SHP77 treated with DMSO at 0.1 percent for 48 hours (cell line): ENCODE data around the gene CNTNAP2.

ENCODE experiments used
- DNase-seq: peaks from one replicate; lab custom pipeline; 2025; lab: John Stamatoyannopoulos, UW

The CNTNAP2 gene

DNA sequence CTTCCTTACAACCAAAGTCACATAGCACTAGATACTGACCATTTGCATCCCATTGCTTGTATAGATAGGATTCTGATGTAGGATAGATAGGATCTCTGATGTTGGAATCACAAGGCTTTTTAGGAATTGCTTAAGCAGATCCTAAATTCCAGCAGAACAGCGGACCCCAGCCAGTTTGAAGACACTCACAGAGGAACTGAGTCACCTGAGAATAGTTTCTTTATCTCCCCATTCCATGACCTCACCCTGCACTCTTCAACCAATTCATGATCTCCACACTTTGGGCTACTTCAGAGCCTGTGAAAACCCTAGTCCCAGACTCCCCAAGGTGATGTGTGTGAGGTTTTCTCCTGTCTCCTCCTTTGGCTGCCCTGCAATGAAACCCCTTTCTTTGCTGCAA is 179.4 kb downstream of the CNTNAP2 start:
- DNase-seq, result no peak

DNA sequence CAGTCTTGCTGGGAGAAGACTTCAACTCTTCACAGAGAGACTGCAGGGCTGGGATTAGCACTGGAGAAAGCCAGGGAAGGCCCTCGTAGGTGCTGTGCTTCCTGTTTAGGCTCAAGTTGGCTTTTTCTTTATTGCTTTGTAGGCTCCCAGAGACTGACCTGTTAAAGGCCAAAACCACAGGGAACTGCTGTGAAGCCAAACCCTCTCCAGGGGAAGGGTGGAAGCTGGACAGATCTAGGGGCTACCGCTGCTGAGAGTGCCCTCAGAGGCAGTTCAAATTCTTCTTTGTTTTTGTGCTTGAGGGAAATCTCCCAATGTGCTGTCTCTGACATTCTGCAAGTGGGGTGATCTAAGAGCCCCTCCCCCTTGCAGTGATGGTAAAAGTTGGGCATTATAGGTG is 198.4 kb downstream of the CNTNAP2 start:
- DNase-seq, result no peak

DNA sequence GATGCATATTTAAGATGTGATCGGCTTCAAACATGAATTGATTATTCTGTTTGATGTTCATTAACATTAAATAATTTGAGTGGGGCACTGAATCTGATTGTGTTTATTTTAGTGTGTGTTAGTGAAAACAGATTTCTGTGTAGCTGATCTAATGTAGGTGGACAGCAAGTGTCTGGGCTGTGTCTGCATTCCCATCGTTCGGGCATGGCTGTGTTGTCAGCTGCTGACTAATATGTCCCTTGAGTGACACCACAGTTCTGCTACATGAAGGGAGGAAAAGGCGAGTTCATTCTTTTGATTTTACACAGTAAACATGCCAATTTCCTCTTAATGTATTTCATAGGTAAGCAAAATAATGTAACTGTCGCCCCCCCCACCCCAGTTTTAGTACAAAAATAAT is 203.0 kb downstream of the CNTNAP2 start:
- peak; percentile 4 for DNase-seq

DNA sequence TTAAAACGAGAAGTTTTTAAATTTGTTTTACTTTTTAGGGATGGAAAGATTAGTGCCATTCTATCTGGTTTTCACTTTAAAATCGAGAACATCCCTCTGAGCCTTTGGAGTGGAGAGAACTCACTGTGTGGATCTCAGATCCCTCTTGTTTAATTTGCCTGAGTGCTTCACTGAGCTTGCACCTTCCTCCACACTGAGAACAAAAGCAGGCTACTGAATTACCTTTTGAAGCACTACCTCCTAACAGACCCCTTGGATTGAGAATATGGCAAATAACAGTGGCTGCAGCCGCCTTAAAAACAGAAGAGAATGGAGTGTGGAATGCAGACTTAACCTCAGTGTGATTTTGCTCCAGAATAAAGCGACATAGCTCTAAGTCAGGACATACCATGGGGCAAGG is 204.7 kb downstream of the CNTNAP2 start:
- peak; percentile 17 for DNase-seq

DNA sequence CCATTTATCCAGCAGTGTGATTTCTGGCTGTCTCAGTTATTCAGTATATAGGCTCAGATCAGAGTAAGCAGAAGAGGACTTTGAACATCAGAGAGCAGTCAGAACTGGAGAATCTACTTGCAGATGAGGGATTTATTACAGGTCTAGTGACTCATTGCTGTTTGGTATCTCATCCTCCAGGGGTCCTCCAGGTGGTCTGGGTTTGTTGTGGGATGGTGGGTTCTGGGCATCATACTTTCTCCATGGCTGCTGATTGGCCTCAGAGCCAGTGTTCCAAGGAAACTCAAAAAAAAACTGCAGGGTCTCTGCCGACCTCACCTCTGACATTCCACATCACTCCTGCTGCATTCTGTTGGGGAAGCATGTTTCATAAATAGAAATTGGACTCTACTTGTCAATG is 214.8 kb downstream of the CNTNAP2 start:
- DNase-seq, result no peak

DNA sequence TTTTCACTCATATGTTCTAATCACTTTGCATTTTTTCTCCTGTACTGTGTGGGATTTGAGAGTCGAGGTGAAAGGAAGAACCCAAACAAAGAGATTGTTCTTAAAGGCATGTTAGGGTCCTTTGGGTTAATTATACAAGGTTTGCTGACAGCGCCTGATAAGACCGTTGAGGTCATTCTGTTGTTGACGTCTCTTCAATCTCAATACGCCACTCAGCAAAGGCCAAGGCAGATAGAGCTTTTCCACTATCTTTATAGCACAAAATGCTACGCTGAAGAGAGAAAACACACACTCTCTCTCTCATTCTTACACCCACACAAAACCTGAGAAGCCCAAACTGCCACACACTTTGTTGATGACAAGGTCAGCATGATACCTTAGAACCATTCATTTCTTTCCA is 228.7 kb downstream of the CNTNAP2 start:
- no peak for DNase-seq

DNA sequence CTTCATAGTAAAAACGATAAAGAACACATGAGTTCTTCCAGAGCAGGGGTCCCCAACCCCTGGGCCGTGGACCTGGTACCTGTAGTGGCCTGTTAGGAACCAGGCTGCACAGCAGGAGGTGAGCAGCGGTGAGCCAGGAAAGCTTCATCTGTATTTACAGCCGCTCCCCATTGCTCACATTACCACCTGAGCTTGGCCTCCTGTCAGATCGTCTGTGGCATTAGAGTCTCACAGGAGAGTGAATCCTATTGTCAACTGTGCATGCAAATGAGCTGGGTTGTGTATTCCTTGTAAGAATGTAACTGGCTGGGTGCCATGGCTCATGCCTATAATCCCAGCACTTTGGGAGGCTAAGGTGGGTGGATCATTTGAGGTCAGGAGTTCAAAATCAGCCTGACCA is 229.5 kb downstream of the CNTNAP2 start:
- DNase-seq, result no peak

DNA sequence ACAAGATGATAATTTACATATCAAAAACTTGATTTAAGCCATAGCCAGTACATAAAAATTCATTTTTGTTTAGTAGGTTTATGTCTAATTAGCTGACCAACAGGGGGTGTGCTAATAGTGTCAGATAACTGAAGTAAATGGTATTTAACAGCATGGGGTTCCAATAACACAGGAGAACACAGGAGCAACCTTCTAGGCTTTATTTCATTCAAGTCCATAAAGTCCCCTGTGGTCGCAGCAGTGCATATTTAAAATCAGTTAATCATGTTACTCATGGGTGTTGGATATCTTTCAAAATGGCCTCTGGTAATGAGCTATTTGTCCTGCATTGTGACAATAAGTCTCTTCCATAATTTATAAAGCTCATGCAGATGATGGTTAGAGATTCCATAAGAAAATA is 238.6 kb downstream of the CNTNAP2 start:
- DNase-seq, result no peak

DNA sequence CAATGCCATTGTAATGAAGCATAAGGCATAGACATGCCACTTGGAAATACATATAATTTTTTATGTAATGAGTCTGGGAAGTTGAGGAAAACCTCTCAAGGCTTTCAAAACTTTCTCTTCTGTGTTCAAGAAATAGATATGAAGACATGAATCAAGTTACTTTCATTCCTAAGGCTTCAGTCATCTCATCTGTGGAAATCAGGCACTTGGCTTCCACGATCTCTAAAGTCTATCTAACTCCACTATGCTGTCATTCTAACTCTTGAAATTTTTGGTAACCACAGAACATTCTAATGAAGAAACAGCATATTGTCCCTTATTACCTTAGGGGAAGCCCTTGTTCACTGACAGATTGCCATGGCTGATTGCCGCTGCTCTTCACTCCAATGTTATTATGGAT is 242.6 kb downstream of the CNTNAP2 start:
- DNase-seq, result no peak

DNA sequence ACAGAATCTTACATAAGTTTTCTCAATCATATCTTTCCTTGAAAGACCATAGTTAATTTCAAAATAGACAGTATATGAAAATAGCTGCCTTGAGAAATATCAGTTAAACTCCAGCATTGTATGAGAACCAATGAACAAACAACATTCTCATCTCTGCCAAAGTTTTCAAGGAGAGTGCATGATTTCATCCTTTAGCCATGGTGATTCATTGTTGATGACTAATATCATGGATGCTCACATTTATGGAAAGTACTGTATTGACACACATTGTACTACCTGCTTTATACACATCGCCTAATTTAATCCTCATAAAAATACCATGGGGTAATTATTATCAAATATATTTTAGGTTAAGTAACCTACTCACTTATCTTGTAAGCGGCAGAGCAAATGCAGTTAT is 250.3 kb downstream of the CNTNAP2 start:
- no peak for DNase-seq

DNA sequence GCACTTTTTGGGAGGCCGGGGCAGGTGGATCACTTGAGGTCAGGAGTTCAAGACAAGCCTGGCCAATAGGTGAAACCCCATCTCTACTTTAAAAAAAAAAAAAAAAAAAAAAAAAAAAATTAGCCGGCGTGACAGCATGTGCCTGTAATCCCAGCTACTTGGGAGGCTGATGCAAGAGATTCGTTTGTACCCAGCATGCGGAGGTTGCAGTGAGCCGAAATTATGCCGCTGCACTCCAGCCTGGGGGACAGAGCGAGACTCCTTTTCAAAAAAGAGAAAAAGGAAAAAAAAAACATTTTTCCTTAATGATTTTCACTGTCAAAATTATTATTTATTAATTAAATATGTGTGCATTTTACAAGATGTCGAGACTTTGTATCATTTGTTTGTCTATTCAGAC is 253.6 kb downstream of the CNTNAP2 start:
- no peak for DNase-seq

DNA sequence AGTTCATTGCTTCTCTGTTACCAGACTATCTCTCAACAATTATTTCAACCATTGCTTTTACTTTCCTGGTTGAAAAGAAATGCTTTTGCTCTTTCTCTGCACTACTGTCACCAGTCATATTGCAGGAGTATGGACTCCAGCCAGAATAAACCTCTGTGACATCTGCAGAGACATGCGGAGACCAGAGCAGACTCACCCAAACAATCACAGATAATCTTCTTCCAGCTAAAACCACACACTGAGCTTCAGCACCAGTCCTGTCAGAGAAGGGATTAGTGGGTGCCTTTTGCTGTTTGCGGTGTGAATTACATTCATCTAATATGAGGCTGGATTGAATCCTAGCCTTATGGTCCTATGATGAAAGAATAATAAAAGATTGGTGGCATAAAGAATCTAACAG is 258.6 kb downstream of the CNTNAP2 start:
- peak; percentile 70 for DNase-seq

DNA sequence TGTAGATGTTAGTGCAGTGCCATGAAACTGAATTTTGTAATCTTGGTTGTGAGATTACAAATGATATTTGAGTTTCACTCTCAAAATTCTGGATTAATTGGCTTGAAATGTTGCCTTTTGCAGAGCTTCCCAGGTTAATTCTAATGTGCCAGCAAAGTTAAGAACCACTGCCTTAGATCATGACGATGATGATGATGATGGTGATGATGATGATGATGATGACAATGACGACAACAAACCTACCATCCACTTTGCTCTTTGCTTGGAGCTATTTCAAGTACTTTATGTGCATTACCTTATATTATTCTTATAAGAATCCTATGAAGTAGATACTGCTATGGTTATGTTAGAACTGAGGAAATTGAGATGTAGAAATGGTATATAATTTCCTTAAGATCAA is 261.6 kb downstream of the CNTNAP2 start:
- DNase-seq, result no peak

DNA sequence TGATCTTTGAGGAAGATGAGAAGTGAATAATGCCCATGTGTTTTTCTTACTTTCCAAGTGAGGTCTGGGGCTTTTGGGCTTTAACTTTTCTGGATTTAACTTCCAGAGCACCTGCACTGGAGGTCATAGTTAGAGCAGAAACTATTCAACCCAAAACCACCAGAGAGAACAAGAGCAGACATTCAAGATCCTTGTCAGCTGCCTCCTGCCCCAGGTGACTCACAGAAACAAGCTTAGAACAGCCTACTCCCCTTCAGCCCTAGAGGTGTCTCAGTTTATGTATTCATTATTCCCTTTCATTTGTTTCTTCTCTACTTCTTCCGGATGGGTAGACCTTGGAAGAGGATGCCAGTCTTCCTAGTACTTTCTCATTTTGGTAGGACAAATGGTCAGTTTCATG is 270.5 kb downstream of the CNTNAP2 start:
- no peak for DNase-seq

DNA sequence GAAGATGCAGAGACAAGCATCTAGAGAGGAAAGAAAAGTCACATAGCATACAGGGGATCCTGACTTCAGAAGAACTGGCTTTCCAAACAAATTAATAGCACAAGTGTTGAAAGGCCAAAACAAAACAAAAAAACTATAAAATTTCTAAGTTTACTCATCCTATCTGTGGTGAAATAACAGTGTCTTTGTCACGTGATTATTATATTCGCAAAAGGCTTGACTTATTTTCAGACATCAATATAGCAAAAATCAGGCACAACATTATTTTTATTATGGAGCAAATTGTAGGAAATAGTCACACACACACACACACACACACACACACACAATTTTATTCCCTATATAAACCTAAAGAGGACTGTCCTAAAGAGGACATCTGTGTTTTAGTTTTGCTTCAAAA is 272.3 kb downstream of the CNTNAP2 start:
- no peak for DNase-seq

DNA sequence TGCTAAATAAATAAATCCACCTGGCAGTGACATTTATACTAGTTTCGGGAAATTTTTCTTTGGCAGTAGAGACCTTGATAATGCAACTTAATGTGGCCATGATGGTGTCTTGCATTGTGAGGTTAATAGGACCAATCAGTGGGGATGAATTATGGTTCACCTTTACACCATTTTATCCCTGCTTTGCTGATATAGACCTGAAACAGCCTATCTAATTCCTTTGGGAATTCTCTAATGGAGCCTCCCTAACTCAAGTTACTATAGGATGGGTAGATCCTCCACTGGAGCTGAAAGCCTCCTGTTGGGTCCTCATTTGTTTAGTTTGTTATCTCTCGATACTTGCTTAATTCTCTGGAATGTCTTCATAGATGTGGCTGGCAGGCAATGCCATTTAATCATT is 276.7 kb downstream of the CNTNAP2 start:
- DNase-seq, result no peak

DNA sequence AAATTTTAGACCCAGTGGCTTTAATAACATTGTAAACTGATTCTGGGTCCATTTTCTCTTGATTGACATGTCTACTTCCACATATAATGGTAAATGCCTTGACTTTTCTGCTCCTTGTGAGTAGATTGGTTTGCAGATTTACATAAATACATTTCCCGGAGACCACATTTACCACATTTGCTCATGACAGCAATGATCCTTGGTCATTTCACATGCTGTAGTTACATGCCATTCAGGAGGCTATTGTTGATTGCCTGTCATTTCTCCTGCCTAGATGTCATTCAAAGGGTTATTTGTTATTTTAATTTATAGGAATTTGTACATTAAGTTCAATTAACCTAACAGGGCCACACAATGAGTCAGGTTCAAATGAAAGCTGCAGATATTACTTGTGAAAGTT is 280.5 kb downstream of the CNTNAP2 start:
- no peak for DNase-seq

DNA sequence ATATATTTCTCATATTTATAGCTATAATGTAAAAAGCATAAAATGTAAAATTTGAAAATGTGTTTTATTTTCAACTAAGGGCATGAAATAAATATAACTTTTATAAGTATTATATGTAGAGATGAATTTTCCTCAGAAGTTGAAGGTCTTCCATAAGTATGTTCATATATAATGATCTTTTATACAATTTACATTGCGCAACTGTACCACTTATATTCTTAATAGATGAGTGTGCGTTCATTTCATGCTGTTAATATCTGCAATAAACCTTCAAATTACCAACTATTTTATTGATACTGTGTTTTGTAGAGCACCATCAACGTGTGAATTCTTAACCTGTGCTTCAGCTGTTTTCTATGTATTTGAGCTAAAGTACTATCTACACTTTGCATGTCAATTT is 285.3 kb downstream of the CNTNAP2 start:
- no peak for DNase-seq

DNA sequence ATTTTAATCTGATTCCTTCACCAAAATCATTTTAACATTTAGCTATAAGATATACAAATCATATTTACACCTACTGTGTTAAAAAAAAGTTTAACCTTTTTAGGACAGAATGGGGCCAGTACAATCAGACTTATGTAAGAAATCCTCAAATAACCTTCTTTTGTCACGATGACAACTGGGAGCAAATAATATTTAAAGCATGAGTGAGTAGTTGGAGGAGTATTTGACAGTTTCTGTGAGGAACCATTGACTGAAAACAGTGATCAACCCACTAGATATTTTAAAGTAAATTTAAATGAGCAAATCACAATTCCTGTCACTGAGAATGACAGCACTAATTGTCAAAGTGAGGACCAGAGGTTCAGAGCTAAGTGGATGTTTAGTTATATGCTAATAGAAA is 289.1 kb downstream of the CNTNAP2 start:
- DNase-seq, result no peak

DNA sequence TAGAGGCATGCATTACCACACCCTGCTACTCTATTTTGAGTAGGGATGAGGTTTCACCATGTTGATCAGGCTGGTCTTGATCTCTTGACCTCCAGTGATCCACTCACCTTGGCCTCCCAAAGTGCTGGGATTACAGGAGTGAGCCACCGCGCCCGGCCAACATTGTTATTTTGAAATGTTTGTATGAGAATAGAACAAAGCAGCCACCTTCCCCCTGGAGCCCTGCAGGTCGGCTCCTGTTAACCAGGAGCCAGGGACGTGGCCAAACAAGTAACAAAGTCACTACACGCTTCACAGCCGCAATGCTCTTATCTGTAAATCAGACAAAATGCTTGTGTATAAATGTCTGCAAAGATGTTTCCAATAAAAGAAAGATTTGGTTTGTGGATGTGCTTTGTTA is 295.4 kb downstream of the CNTNAP2 start:
- DNase-seq, result no peak

DNA sequence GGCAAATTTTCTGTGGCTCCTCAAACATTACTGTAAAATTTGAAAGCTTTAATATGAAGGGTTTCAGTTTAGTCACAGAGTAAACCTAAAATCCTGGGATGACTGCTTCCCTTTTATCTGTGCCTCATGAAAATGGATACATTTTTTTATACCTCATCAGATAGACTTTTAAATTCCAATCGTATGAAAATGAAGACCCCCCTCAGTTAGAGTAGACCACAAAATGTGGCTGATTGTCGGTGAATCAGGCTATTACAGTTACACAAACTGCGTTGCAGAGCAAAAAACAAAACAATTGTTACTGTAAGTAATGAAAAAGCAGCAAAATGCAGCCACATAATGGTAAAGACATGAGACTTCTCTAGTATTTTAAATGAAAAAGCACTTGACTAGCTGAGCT is 296.2 kb downstream of the CNTNAP2 start:
- DNase-seq, result no peak

DNA sequence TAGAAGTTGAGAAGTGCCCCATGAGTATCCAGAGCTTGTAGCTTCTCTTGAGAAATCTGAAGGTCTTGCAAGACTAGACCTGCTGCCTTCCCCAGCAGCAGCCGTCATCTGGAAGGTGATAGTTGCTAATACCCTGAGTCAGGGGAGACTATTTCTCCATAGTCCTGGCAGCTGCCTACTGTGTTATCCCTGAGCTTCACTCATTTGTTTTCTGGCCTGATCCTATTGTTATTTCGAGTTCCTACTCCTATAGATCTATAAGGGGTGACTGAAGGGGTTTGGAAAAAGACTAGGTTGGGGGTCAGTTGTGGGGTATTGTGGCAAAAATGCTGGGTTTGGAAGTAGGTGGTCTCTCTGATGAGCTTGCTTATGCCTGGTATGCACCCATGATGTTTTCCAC is 297.8 kb downstream of the CNTNAP2 start:
- DNase-seq, result no peak

DNA sequence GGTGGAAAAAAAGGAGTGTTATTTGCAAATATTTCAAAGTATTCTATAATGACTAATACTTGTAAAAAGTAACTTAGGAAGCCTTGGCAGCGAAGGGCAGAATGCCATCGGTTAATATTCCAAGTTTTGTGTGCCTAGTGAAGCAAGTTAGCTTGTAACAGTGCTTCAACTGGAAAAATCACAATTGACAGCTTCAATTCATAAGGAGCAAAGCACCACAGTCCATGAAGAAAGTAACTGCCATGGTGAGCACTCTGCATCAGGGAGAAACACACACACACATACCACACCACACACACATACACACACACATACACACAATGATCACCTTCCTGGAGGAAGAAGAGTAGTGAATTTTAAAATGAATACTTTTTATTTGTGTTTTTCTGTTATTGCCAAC is 298.3 kb downstream of the CNTNAP2 start:
- no peak for DNase-seq

DNA sequence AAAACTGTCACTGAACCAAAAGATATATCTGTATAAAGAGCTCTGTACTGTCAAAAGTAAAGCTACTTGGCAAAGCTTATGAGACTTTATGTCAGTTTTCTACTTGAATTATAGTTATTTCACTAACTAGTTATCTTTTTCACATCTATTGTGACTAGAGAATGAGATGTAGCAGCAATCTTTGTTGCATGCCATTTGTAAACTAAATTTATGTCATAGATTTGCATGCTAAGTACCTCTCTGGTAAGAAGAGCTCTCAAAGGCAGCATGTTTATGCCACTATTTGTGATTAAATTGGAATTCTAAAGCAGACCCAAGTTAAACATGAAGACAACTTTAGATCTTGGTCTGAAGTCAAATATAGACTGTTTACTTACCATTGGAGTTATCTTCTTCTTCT is 300.6 kb downstream of the CNTNAP2 start:
- DNase-seq, result no peak

DNA sequence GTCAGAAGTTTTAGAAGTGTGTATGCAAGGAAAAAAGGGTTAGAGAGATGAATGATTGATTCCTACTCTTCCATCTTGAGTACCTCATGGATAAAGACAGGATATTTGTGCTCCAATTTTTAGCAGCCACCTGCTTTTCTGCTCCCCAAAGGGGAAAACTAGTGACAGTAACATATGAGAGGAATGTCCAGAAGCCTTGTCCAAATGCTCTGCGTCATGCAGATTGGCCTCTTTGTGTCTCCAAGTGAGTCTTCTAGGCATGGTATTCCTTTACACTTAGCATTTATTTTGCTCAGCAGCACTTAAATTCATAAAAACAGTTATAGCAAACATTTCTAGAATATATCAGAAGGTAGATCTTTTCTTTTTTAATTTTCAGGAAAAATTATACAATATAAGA is 306.8 kb downstream of the CNTNAP2 start:
- no peak for DNase-seq
